ENCODE results near the gene HDAC4. TPM values are rescaled to one million over a fixed set of nuclear protein-coding genes. Genes with fewer than 3 reads are reported as not detected.

HDAC4 gene
- total and polyA plus RNA-seq, 4 donors = 2.9 to 37.2 (median 4.4) TPM

DNA sequence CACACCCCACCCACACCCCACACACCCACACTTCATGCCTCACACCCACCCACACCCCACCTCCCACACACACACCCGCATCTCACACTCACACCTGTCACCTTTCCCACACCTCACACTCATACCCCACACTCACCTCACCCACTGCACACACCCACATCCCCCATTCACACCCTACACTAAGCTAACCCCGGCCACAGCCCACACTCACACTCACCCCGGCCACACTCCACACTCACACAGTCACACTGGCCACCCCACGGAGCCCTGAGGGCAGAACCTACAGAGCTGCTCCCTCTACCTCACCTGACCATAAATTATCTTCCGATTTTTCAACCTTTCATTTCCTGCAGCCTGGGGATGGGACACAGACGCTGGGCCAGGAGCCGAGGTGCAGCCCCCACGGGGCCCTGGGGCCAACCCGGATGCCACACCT is 241.3 kb downstream of the HDAC4 start:
- DNase-seq (ENCODE audit: low spot score) = no peak
- WGBS = 95% methylated on average over 9 of the region's 9 CpGs
- H3K9ac ChIP-seq (ENCODE audit: low read depth in 1 of 2, low read length in 2 of 2) = no peak overlapping the region
- H3K9me3 ChIP-seq (ENCODE audit: control insufficient read depth in 4 of 4, low read length in 3 of 4) = no peaks in the 10 kb centered on the region
- H3K27me3 ChIP-seq (ENCODE audit: control insufficient read depth in 4 of 4, insufficient read depth in 4 of 4, low read length in 3 of 4) = no peaks in the 10 kb centered on the region
- peaks cover 0 to 31% (median 9%) of the 10 kb centered on the region in 4 donors for H3K36me3 ChIP-seq (ENCODE audit: control insufficient read depth in 4 of 4, insufficient read depth in 3 of 4, low read depth in 1 of 4, low read length in 3 of 4)
- no peaks in the 10 kb centered on the region for H3K4me1 ChIP-seq (ENCODE audit: control insufficient read depth in 4 of 4, insufficient read depth in 4 of 4, low read length in 3 of 4)
- no peak overlapping the region for H3K27ac ChIP-seq (ENCODE audit: low read depth in 1 of 2, low read length in 2 of 2)
- H3K4me3 ChIP-seq (ENCODE audit: low read depth in 1 of 3, low read length in 3 of 3) = no peak overlapping the region
- TF ChIP-seq HNF4G (IDR thresholded peaks at IDR 0.05) = no peak

GRCh38 chr2:239158641-239159475 is 242.0 kb downstream of the HDAC4 start:
- TF ChIP-seq ZBTB33 (IDR thresholded peaks at IDR 0.05) = no peak
- no peak for TF ChIP-seq TAF1 (conservative IDR thresholded peaks at IDR 0.05)
- no peak for TF ChIP-seq HNF4A (conservative IDR thresholded peaks at IDR 0.05)
- TF ChIP-seq GABPA (IDR thresholded peaks at IDR 0.05 in 1 of 2, conservative IDR thresholded peaks at IDR 0.05 in 1 of 2) = no peak
- TF ChIP-seq JUND (IDR thresholded peaks at IDR 0.05) = no peak
- TF ChIP-seq, protein P1, sequence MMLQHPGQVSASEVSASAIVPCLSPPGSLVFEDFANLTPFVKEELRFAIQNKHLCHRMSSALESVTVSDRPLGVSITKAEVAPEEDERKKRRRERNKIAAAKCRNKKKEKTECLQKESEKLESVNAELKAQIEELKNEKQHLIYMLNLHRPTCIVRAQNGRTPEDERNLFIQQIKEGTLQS (IDR thresholded peaks at IDR 0.05) = no peak
- TF ChIP-seq FOXA2 (IDR thresholded peaks at IDR 0.05) = no peak
- TF ChIP-seq EGR1 (IDR thresholded peaks at IDR 0.05; ENCODE audit: low read depth in 2 of 2) = no peak
- no peak for TF ChIP-seq HNF4G (IDR thresholded peaks at IDR 0.05)
- no peak for TF ChIP-seq YY1 (IDR thresholded peaks at IDR 0.05)
- TF ChIP-seq CTCF (IDR thresholded peaks at IDR 0.05; ENCODE audit: low read depth, low read length, missing input control) = no peak
- no peak for TF ChIP-seq RXRA (IDR thresholded peaks at IDR 0.05)
- H3K4me1 ChIP-seq (ENCODE audit: control insufficient read depth in 4 of 4, insufficient read depth in 4 of 4, low read length in 3 of 4) = no peaks in the 10 kb centered on the region
- H3K27me3 ChIP-seq (ENCODE audit: control insufficient read depth in 4 of 4, insufficient read depth in 4 of 4, low read length in 3 of 4) = no peaks in the 10 kb centered on the region
- DNase-seq (ENCODE audit: low spot score) = no peak
- H3K36me3 ChIP-seq (ENCODE audit: control insufficient read depth in 4 of 4, insufficient read depth in 3 of 4, low read depth in 1 of 4, low read length in 3 of 4) = peaks cover 5 to 37% (median 10%) of the 10 kb centered on the region in 4 donors
- WGBS = 96% methylated on average over 29 of the region's 29 CpGs
- H3K4me3 ChIP-seq (ENCODE audit: low read depth in 1 of 3, low read length in 3 of 3) = no peak overlapping the region
- no peak overlapping the region for H3K9ac ChIP-seq (ENCODE audit: low read depth in 1 of 2, low read length in 2 of 2)
- H3K9me3 ChIP-seq (ENCODE audit: control insufficient read depth in 4 of 4, low read length in 3 of 4) = no peaks in the 10 kb centered on the region
- no peak overlapping the region for H3K27ac ChIP-seq (ENCODE audit: low read depth in 1 of 2, low read length in 2 of 2)

GRCh38 chr2:239157771-239158170 is 243.0 kb downstream of the HDAC4 start:
- WGBS = 66% methylated on average over 11 of the region's 11 CpGs
- Histone ChIP-seq H3K4me3 (ENCODE audit: low read depth in 1 of 3, low read length in 3 of 3) (no peak overlapping the region), H3K27ac (ENCODE audit: low read depth in 1 of 2, low read length in 2 of 2) (no peak overlapping the region), H3K27me3 (ENCODE audit: control insufficient read depth in 4 of 4, insufficient read depth in 4 of 4, low read length in 3 of 4) (no peaks in the 10 kb centered on the region), H3K9me3 (ENCODE audit: control insufficient read depth in 4 of 4, low read length in 3 of 4) (no peaks in the 10 kb centered on the region), H3K36me3 (ENCODE audit: control insufficient read depth in 4 of 4, insufficient read depth in 3 of 4, low read depth in 1 of 4, low read length in 3 of 4) (peaks cover 7 to 43% (median 11%) of the 10 kb centered on the region in 4 donors), H3K4me1 (ENCODE audit: control insufficient read depth in 4 of 4, insufficient read depth in 4 of 4, low read length in 3 of 4) (no peaks in the 10 kb centered on the region), H3K9ac (ENCODE audit: low read depth in 1 of 2, low read length in 2 of 2) (no peak overlapping the region)
- no peak for DNase-seq (ENCODE audit: low spot score)
- TF ChIP-seq ZBTB33 (IDR thresholded peaks at IDR 0.05) (no peak), CTCF (IDR thresholded peaks at IDR 0.05; ENCODE audit: low read depth, low read length, missing input control) (no peak), FOXA2 (IDR thresholded peaks at IDR 0.05) (no peak), JUND (IDR thresholded peaks at IDR 0.05) (no peak), RXRA (IDR thresholded peaks at IDR 0.05) (no peak), SP1 (IDR thresholded peaks at IDR 0.05) (no peak), RAD21 (IDR thresholded peaks at IDR 0.05) (no peak), GABPA (IDR thresholded peaks at IDR 0.05 in 1 of 2, conservative IDR thresholded peaks at IDR 0.05 in 1 of 2) (no peak), NR2F2 (IDR thresholded peaks at IDR 0.05) (no peak), FOXA1 (IDR thresholded peaks at IDR 0.05) (no peak), MAX (IDR thresholded peaks at IDR 0.05) (no peak), HNF4A (conservative IDR thresholded peaks at IDR 0.05) (no peak)
